Measurements from ENCODE around the gene ADAMTS3.
"Not testable (repeated sequence)": the region's sequence is repeated elsewhere in the genome, so short reads cannot be mapped to it uniquely, and the experiment has no call there.

The ADAMTS3 gene

GRCh38 chr4:72442147-72442546 lies 126.9 kb downstream of the ADAMTS3 start:
- Histone ChIP-seq H3K9me3 (ENCODE audit: control insufficient read depth in 2 of 2, low read length in 2 of 2) (no peaks in the 10 kb centered on the region), H3K27me3 (ENCODE audit: control insufficient read depth in 1 of 2, insufficient read depth in 2 of 2, low read length in 2 of 2) (no peaks in the 10 kb centered on the region), H3K9ac (ENCODE audit: low read length in 2 of 2) (no peak overlapping the region), H3K27ac (ENCODE audit: low read length) (no peak overlapping the region), H3K4me1 (ENCODE audit: control insufficient read depth, insufficient read depth, low read length) (no peaks in the 10 kb centered on the region), H3K36me3 (ENCODE audit: control insufficient read depth in 2 of 2, insufficient read depth in 2 of 2, low read length in 2 of 2) (no peaks in the 10 kb centered on the region), H3K4me3 (ENCODE audit: low read length in 2 of 2) (no peak overlapping the region)

GRCh38 chr4:72440386-72440785 lies 128.6 kb downstream of the ADAMTS3 start:
- Histone ChIP-seq H3K9ac (ENCODE audit: low read length in 2 of 2) (no peak overlapping the region), H3K36me3 (ENCODE audit: control insufficient read depth in 2 of 2, insufficient read depth in 2 of 2, low read length in 2 of 2) (no peaks in the 10 kb centered on the region), H3K9me3 (ENCODE audit: control insufficient read depth in 2 of 2, low read length in 2 of 2) (no peaks in the 10 kb centered on the region), H3K4me1 (ENCODE audit: control insufficient read depth, insufficient read depth, low read length) (no peaks in the 10 kb centered on the region), H3K27me3 (ENCODE audit: control insufficient read depth in 1 of 2, insufficient read depth in 2 of 2, low read length in 2 of 2) (no peaks in the 10 kb centered on the region), H3K27ac (ENCODE audit: low read length) (no peak overlapping the region), H3K4me3 (ENCODE audit: low read length in 2 of 2) (no peak overlapping the region)

GRCh38 chr4:72432975-72433374 lies 136.0 kb downstream of the ADAMTS3 start:
- Histone ChIP-seq H3K4me3 (ENCODE audit: low read length in 2 of 2) (no peak overlapping the region), H3K9me3 (ENCODE audit: control insufficient read depth in 2 of 2, low read length in 2 of 2) (no peaks in the 10 kb centered on the region), H3K27me3 (ENCODE audit: control insufficient read depth in 1 of 2, insufficient read depth in 2 of 2, low read length in 2 of 2) (no peaks in the 10 kb centered on the region), H3K36me3 (ENCODE audit: control insufficient read depth in 2 of 2, insufficient read depth in 2 of 2, low read length in 2 of 2) (no peaks in the 10 kb centered on the region), H3K27ac (ENCODE audit: low read length) (no peak overlapping the region), H3K9ac (ENCODE audit: low read length in 2 of 2) (no peak overlapping the region), H3K4me1 (ENCODE audit: control insufficient read depth, insufficient read depth, low read length) (no peaks in the 10 kb centered on the region)

- no peaks in the 10 kb centered on the region for H3K36me3 ChIP-seq (ENCODE audit: control insufficient read depth in 2 of 2, insufficient read depth in 2 of 2, low read length in 2 of 2)
- H3K4me1 ChIP-seq (ENCODE audit: control insufficient read depth, insufficient read depth, low read length), result no peaks in the 10 kb centered on the region
- H3K9me3 ChIP-seq (ENCODE audit: control insufficient read depth in 2 of 2, low read length in 2 of 2), result no peaks in the 10 kb centered on the region
- H3K27ac ChIP-seq (ENCODE audit: low read length), result no peak overlapping the region
- H3K9ac ChIP-seq (ENCODE audit: low read length in 2 of 2), result no peak overlapping the region
- no peaks in the 10 kb centered on the region for H3K27me3 ChIP-seq (ENCODE audit: control insufficient read depth in 1 of 2, insufficient read depth in 2 of 2, low read length in 2 of 2)
- H3K4me3 ChIP-seq (ENCODE audit: low read length in 2 of 2), result no peak overlapping the region
These were observed 136.7 kb downstream of the ADAMTS3 start for GRCh38 chr4:72432282-72432681.

GRCh38 chr4:72430988-72431387 lies 138.0 kb downstream of the ADAMTS3 start:
- Histone ChIP-seq H3K27ac (ENCODE audit: low read length) (no peak overlapping the region), H3K36me3 (ENCODE audit: control insufficient read depth in 2 of 2, insufficient read depth in 2 of 2, low read length in 2 of 2) (no peaks in the 10 kb centered on the region), H3K4me1 (ENCODE audit: control insufficient read depth, insufficient read depth, low read length) (no peaks in the 10 kb centered on the region), H3K27me3 (ENCODE audit: control insufficient read depth in 1 of 2, insufficient read depth in 2 of 2, low read length in 2 of 2) (no peaks in the 10 kb centered on the region), H3K4me3 (ENCODE audit: low read length in 2 of 2) (no peak overlapping the region), H3K9ac (ENCODE audit: low read length in 2 of 2) (no peak overlapping the region), H3K9me3 (ENCODE audit: control insufficient read depth in 2 of 2, low read length in 2 of 2) (no peaks in the 10 kb centered on the region)

- no peak overlapping the region for H3K27ac ChIP-seq (ENCODE audit: low read length)
- H3K9me3 ChIP-seq (ENCODE audit: control insufficient read depth in 2 of 2, low read length in 2 of 2), result no peaks in the 10 kb centered on the region
- H3K36me3 ChIP-seq (ENCODE audit: control insufficient read depth in 2 of 2, insufficient read depth in 2 of 2, low read length in 2 of 2), result no peaks in the 10 kb centered on the region
- H3K9ac ChIP-seq (ENCODE audit: low read length in 2 of 2), result no peak overlapping the region
- H3K27me3 ChIP-seq (ENCODE audit: control insufficient read depth in 1 of 2, insufficient read depth in 2 of 2, low read length in 2 of 2), result no peaks in the 10 kb centered on the region
- no peak overlapping the region for H3K4me3 ChIP-seq (ENCODE audit: low read length in 2 of 2)
- no peaks in the 10 kb centered on the region for H3K4me1 ChIP-seq (ENCODE audit: control insufficient read depth, insufficient read depth, low read length)
These were observed 139.0 kb downstream of the ADAMTS3 start for GRCh38 chr4:72430050-72430449.

- no peaks in the 10 kb centered on the region for H3K9me3 ChIP-seq (ENCODE audit: control insufficient read depth in 2 of 2, low read length in 2 of 2)
- H3K27me3 ChIP-seq (ENCODE audit: control insufficient read depth in 1 of 2, insufficient read depth in 2 of 2, low read length in 2 of 2), result no peaks in the 10 kb centered on the region
- H3K4me1 ChIP-seq (ENCODE audit: control insufficient read depth, insufficient read depth, low read length), result no peaks in the 10 kb centered on the region
- no peak overlapping the region for H3K9ac ChIP-seq (ENCODE audit: low read length in 2 of 2)
- H3K36me3 ChIP-seq (ENCODE audit: control insufficient read depth in 2 of 2, insufficient read depth in 2 of 2, low read length in 2 of 2), result no peaks in the 10 kb centered on the region
- H3K27ac ChIP-seq (ENCODE audit: low read length), result no peak overlapping the region
- no peak overlapping the region for H3K4me3 ChIP-seq (ENCODE audit: low read length in 2 of 2)
These were observed 139.6 kb downstream of the ADAMTS3 start for GRCh38 chr4:72429397-72429889.

- no peaks in the 10 kb centered on the region for H3K9me3 ChIP-seq (ENCODE audit: control insufficient read depth in 2 of 2, low read length in 2 of 2)
- H3K4me1 ChIP-seq (ENCODE audit: control insufficient read depth, insufficient read depth, low read length), result no peaks in the 10 kb centered on the region
- no peaks in the 10 kb centered on the region for H3K27me3 ChIP-seq (ENCODE audit: control insufficient read depth in 1 of 2, insufficient read depth in 2 of 2, low read length in 2 of 2)
- no peaks in the 10 kb centered on the region for H3K36me3 ChIP-seq (ENCODE audit: control insufficient read depth in 2 of 2, insufficient read depth in 2 of 2, low read length in 2 of 2)
- H3K27ac ChIP-seq (ENCODE audit: low read length), result no peak overlapping the region
- no peak overlapping the region for H3K9ac ChIP-seq (ENCODE audit: low read length in 2 of 2)
- no peak overlapping the region for H3K4me3 ChIP-seq (ENCODE audit: low read length in 2 of 2)
These were observed 142.0 kb downstream of the ADAMTS3 start for GRCh38 chr4:72427057-72427456.

- not testable (repeated sequence) for H3K9ac ChIP-seq (ENCODE audit: low read length in 2 of 2); H3K27ac ChIP-seq (ENCODE audit: low read length); H3K4me3 ChIP-seq (ENCODE audit: low read length in 2 of 2); H3K4me1 ChIP-seq (ENCODE audit: control insufficient read depth, insufficient read depth, low read length); H3K9me3 ChIP-seq (ENCODE audit: control insufficient read depth in 2 of 2, low read length in 2 of 2); H3K27me3 ChIP-seq (ENCODE audit: control insufficient read depth in 1 of 2, insufficient read depth in 2 of 2, low read length in 2 of 2); H3K36me3 ChIP-seq (ENCODE audit: control insufficient read depth in 2 of 2, insufficient read depth in 2 of 2, low read length in 2 of 2)
These were observed 143.1 kb downstream of the ADAMTS3 start for GRCh38 chr4:72425908-72426307.

GRCh38 chr4:72424006-72424405 lies 145.0 kb downstream of the ADAMTS3 start:
- Histone ChIP-seq H3K27ac (ENCODE audit: low read length) (no peak overlapping the region), H3K36me3 (ENCODE audit: control insufficient read depth in 2 of 2, insufficient read depth in 2 of 2, low read length in 2 of 2) (no peaks in the 10 kb centered on the region), H3K9ac (ENCODE audit: low read length in 2 of 2) (no peak overlapping the region), H3K9me3 (ENCODE audit: control insufficient read depth in 2 of 2, low read length in 2 of 2) (no peaks in the 10 kb centered on the region), H3K27me3 (ENCODE audit: control insufficient read depth in 1 of 2, insufficient read depth in 2 of 2, low read length in 2 of 2) (no peaks in the 10 kb centered on the region), H3K4me3 (ENCODE audit: low read length in 2 of 2) (no peak overlapping the region), H3K4me1 (ENCODE audit: control insufficient read depth, insufficient read depth, low read length) (no peaks in the 10 kb centered on the region)

- Histone ChIP-seq H3K27ac (ENCODE audit: low read length) (no peak overlapping the region), H3K4me1 (ENCODE audit: control insufficient read depth, insufficient read depth, low read length) (no peaks in the 10 kb centered on the region), H3K9ac (ENCODE audit: low read length in 2 of 2) (no peak overlapping the region), H3K4me3 (ENCODE audit: low read length in 2 of 2) (no peak overlapping the region), H3K27me3 (ENCODE audit: control insufficient read depth in 1 of 2, insufficient read depth in 2 of 2, low read length in 2 of 2) (no peaks in the 10 kb centered on the region), H3K9me3 (ENCODE audit: control insufficient read depth in 2 of 2, low read length in 2 of 2) (no peaks in the 10 kb centered on the region), H3K36me3 (ENCODE audit: control insufficient read depth in 2 of 2, insufficient read depth in 2 of 2, low read length in 2 of 2) (no peaks in the 10 kb centered on the region)
These were observed 146.6 kb downstream of the ADAMTS3 start for GRCh38 chr4:72422416-72422815.
